Caco-2 (cell line): Measurements from ENCODE around the gene NEK11. TPM values are rescaled to one million over a fixed set of nuclear protein-coding genes. Genes with fewer than 3 reads are reported as not detected.

ENCODE experiments used
- BruUV-seq: library from RNA; stranded (reverse); fragments of 400-500 nt; replicated peaks from 2 replicates; lab custom pipeline; 2021; lab: Mats Ljungman, UMichigan
- CTCF ChIA-PET: fragments of 300-600 bp; sonication (Branson Sonifier 250); formaldehyde crosslinking; loops from one replicate; lab custom pipeline; 2022; ENCODE audit warnings: antibody characterized with exemption; lab: Charles Lee
- POLR2A ChIA-PET: fragments of 300-600 bp; sonication (Branson Sonifier 250); formaldehyde crosslinking; loops from one replicate; lab custom pipeline; 2022; ENCODE audit warnings: antibody characterized with exemption; lab: Charles Lee
- DNase-seq, 2 experiments: peaks; one replicate each; pipeline versions ENCODE4 v3.0.0 to v3.0.0-alpha.2; 2020 to 2022
- H3K27me3 ChIP-seq: replicated peaks from 2 replicates; pipeline ENCODE4 v1.6.0; 2011; ENCODE audit warnings: low read length; ENCODE audit not compliant: control insufficient read depth, insufficient read depth
- H3K36me3 ChIP-seq: 2 replicates; pipeline ENCODE4 v1.5.1; 2011; ENCODE audit warnings: low read length; ENCODE audit not compliant: control insufficient read depth, insufficient read depth
- H3K4me1 ChIP-seq: fragments of 250-450 bp; sonication (Bioruptor Pico); 2 replicates; pipeline ENCODE4 v1.5.1; 2020; ENCODE audit warnings: mild to moderate bottlenecking
- H3K4me3 ChIP-seq: 2 replicates; pipeline ENCODE4 v1.5.1; 2011; ENCODE audit warnings: low read depth, mild to moderate bottlenecking, control low read depth, low read length
- H3K9me3 ChIP-seq: fragments of 250-450 bp; sonication (Bioruptor Pico); 2 replicates; pipeline ENCODE4 v1.5.1; 2020; ENCODE audit warnings: mild to moderate bottlenecking, moderate library complexity
- H3K27ac Mint-ChIP-seq: one replicate; pipeline ENCODE4 v1.8.0; 2022; ENCODE audit warnings: mixed read lengths; ENCODE audit not compliant: unreplicated experiment
- H3K27me3 Mint-ChIP-seq: one replicate; pipeline ENCODE4 v1.8.0; 2022; ENCODE audit warnings: mixed read lengths; ENCODE audit not compliant: insufficient read depth, unreplicated experiment
- H3K36me3 Mint-ChIP-seq: one replicate; pipeline ENCODE4 v1.8.0; 2022; ENCODE audit warnings: mild to moderate bottlenecking, mixed read lengths; ENCODE audit not compliant: insufficient read depth, unreplicated experiment
- H3K4me1 Mint-ChIP-seq: one replicate; pipeline ENCODE4 v1.8.0; 2022; ENCODE audit warnings: low read depth, mixed read lengths; ENCODE audit not compliant: unreplicated experiment
- H3K4me3 Mint-ChIP-seq: one replicate; pipeline ENCODE4 v1.8.0; 2022; ENCODE audit warnings: mild to moderate bottlenecking, moderate library complexity, mixed read lengths; ENCODE audit not compliant: unreplicated experiment
- H3K9me3 Mint-ChIP-seq: one replicate; pipeline ENCODE4 v1.8.0; 2022; ENCODE audit warnings: mixed read lengths; ENCODE audit not compliant: unreplicated experiment
- CTCF ChIP-seq, 2 experiments: fragments of 200-600 bp in 1 of 2; IDR thresholded peaks; 1 replicate in 1 of 2; 2 replicates in 1 of 2; pipeline versions ENCODE4 v1.5.1 to v1.8.0; 2011 to 2022; ENCODE audit warnings: antibody characterized with exemption in 1 of 2, control low read depth in 1 of 2, inconsistent platforms in 1 of 2, low read depth in 1 of 2, low read length in 1 of 2, mild to moderate bottlenecking in 1 of 2, moderate library complexity in 1 of 2; ENCODE audit not compliant: insufficient read depth in 1 of 2, severe bottlenecking in 1 of 2, unreplicated experiment in 1 of 2
- intact Hi-C: fragments of 100-400 bp; cut with micrococcal nuclease; formaldehyde crosslinking; loops from one replicate; pipeline ENCODE4 v1.10.0; 2022; ENCODE audit not compliant: unreplicated experiment
- total RNA-seq: library from RNA; stranded (reverse); gene quantifications from 2 replicates; pipeline ENCODE4 v1.2.3, GENCODE V29; 2022

Gene NEK11
- total RNA-seq, 1 experiment from 2014 or later: 4.4 TPM

- Histone ChIP-seq H3K4me3 (no peak overlapping the region), H3K9me3 (no peaks in the 10 kb centered on the region), H3K4me1 (no peaks in the 10 kb centered on the region), H3K27me3 (no peaks in the 10 kb centered on the region), H3K36me3 (no peaks in the 10 kb centered on the region)
- TF ChIP-seq CTCF (IDR thresholded peaks at IDR 0.05; ENCODE audit: insufficient read depth in 1 of 2, low read depth in 1 of 2, low read length in 1 of 2, severe bottlenecking in 1 of 2, unreplicated experiment in 1 of 2): no peak
- Mint-ChIP-seq H3K27me3 (no peaks in the 10 kb centered on the region), H3K9me3 (no peaks in the 10 kb centered on the region), H3K4me3 (no peak overlapping the region), H3K36me3 (no peaks in the 10 kb centered on the region), H3K27ac (no peak overlapping the region), H3K4me1 (peaks cover 6% of the 10 kb centered on the region)
- POLR2A ChIA-PET: no interaction called here
- no peak for DNase-seq
- BruUV-seq: no TSS peak
- CTCF ChIA-PET: no interaction called here
- intact Hi-C loops: no loop called here
Measured at GRCh38 chr3:131053043-131053859, 26.6 kb downstream of the NEK11 start.

- Mint-ChIP-seq H3K9me3 (no peaks in the 10 kb centered on the region), H3K4me1 (no peaks in the 10 kb centered on the region), H3K27ac (no peak overlapping the region), H3K36me3 (no peaks in the 10 kb centered on the region), H3K27me3 (no peaks in the 10 kb centered on the region), H3K4me3 (no peak overlapping the region)
- no peaks in the 10 kb centered on the region for H3K4me1 ChIP-seq
- BruUV-seq: no TSS peak
- no peak for TF ChIP-seq CTCF (IDR thresholded peaks at IDR 0.05; ENCODE audit: insufficient read depth in 1 of 2, low read depth in 1 of 2, low read length in 1 of 2, severe bottlenecking in 1 of 2, unreplicated experiment in 1 of 2)
- ChIA-PET CTCF (no interaction called here), POLR2A (no interaction called here)
- DNase-seq: no peak
- no peaks in the 10 kb centered on the region for H3K9me3 ChIP-seq
- intact Hi-C loops: no loop called here
- H3K27me3 ChIP-seq: no peaks in the 10 kb centered on the region
- H3K4me3 ChIP-seq: no peak overlapping the region
- H3K36me3 ChIP-seq: no peaks in the 10 kb centered on the region
Measured at GRCh38 chr3:131067983-131068382, 41.3 kb downstream of the NEK11 start.

GRCh38 chr3:131072099-131072559 lies 45.5 kb downstream of the NEK11 start:
- H3K4me3 Mint-ChIP-seq: no peak overlapping the region
- H3K4me1 Mint-ChIP-seq: no peaks in the 10 kb centered on the region
- H3K27ac Mint-ChIP-seq: no peak overlapping the region
- H3K27me3 ChIP-seq: no peaks in the 10 kb centered on the region
- ChIA-PET POLR2A (no interaction called here), CTCF (no interaction called here)
- intact Hi-C loops: no loop called here
- no peak for DNase-seq
- H3K4me3 ChIP-seq: no peak overlapping the region
- no peaks in the 10 kb centered on the region for H3K9me3 ChIP-seq
- no peaks in the 10 kb centered on the region for H3K9me3 Mint-ChIP-seq
- H3K36me3 ChIP-seq: no peaks in the 10 kb centered on the region
- no peaks in the 10 kb centered on the region for H3K36me3 Mint-ChIP-seq
- BruUV-seq: no TSS peak
- H3K4me1 ChIP-seq: no peaks in the 10 kb centered on the region
- TF ChIP-seq CTCF (IDR thresholded peaks at IDR 0.05; ENCODE audit: insufficient read depth in 1 of 2, low read depth in 1 of 2, low read length in 1 of 2, severe bottlenecking in 1 of 2, unreplicated experiment in 1 of 2): no peak
- H3K27me3 Mint-ChIP-seq: no peaks in the 10 kb centered on the region
